Transverse colon (tissue), 3 donors: Measurements from ENCODE around the gene PLEKHA7.

Experiments
- CTCF ChIP-seq, 5 experiments: fragments of 200-600 bp in 3 of 5; fragments of 450-650 bp in 2 of 5; sonication (generic) in 3 of 5; IDR thresholded peaks; 1 replicate in 2 of 5; 2 replicates in 3 of 5; pipeline ENCODE4 v1.5.1; 2016 to 2017; ENCODE audit warnings: antibody characterized with exemption in 5 of 5, inconsistent platforms in 3 of 5, mild to moderate bottlenecking in 2 of 5, moderate library complexity in 1 of 5
- EP300 ChIP-seq: sonication (generic); formaldehyde crosslinking; IDR thresholded peaks from one replicate; pipeline ENCODE4 v1.6.1; 2017; ENCODE audit warnings: antibody characterized with exemption, low read depth
- POLR2A ChIP-seq: fragments of 450-650 bp; IDR thresholded peaks from one replicate; pipeline ENCODE4 v1.6.1; 2016; ENCODE audit warnings: antibody characterized with exemption, mild to moderate bottlenecking, moderate library complexity

- no peak for TF ChIP-seq CTCF (IDR thresholded peaks at IDR 0.05)
- TF ChIP-seq POLR2A: no peak
- no peak for TF ChIP-seq EP300
Observed at GRCh38 chr11:16801288-16801980, 212.8 kb downstream of the PLEKHA7 start.
